Esophagus squamous epithelium (tissue), 4 donors: ENCODE measurements around the gene CLIC4.
"Not testable (repeated sequence)": the region's sequence is repeated elsewhere in the genome, so short reads cannot be mapped to it uniquely, and the experiment has no call there.

Experiments
- POLR2A ChIP-seq, 4 donors: fragments of 450-650 bp; IDR thresholded peaks; one replicate each; pipeline ENCODE4 v1.6.1; 2017; ENCODE audit warnings: antibody characterized with exemption in 4 of 4, mild to moderate bottlenecking in 4 of 4, moderate library complexity in 3 of 4
- TF ChIP-seq, protein P1 (sequence below), 6 experiments: fragments of 450-650 bp in 4 of 6; fragments of 200-600 bp in 2 of 6; sonication (generic) in 2 of 6; IDR thresholded peaks; one replicate each; pipeline ENCODE4 v1.5.1; 2016 to 2019; ENCODE audit warnings: antibody characterized with exemption in 6 of 6, mild to moderate bottlenecking in 4 of 6, moderate library complexity in 4 of 6

DNA sequence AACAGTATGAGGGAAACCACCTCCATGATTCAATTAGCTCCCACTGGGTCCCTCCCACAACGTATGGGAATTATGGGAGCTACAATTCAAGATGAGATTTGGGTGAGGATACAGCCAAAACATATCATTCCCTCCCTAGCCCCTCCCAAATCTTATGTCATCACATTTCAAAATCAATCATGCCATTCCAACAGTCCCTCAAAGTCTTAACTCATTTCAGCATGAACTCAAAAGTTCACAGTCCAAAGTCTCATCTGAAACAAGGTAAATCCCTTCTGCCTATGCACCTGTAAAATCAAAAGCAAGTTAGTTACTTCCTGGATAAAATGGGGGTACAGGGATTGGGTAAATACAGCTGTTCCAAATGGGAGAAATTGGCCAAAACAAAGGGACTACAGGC lies 146.1 kb downstream of the CLIC4 start:
- TF ChIP-seq, protein P1, sequence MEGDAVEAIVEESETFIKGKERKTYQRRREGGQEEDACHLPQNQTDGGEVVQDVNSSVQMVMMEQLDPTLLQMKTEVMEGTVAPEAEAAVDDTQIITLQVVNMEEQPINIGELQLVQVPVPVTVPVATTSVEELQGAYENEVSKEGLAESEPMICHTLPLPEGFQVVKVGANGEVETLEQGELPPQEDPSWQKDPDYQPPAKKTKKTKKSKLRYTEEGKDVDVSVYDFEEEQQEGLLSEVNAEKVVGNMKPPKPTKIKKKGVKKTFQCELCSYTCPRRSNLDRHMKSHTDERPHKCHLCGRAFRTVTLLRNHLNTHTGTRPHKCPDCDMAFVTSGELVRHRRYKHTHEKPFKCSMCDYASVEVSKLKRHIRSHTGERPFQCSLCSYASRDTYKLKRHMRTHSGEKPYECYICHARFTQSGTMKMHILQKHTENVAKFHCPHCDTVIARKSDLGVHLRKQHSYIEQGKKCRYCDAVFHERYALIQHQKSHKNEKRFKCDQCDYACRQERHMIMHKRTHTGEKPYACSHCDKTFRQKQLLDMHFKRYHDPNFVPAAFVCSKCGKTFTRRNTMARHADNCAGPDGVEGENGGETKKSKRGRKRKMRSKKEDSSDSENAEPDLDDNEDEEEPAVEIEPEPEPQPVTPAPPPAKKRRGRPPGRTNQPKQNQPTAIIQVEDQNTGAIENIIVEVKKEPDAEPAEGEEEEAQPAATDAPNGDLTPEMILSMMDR (IDR thresholded peaks at IDR 0.05): not testable (repeated sequence)
- TF ChIP-seq POLR2A (IDR thresholded peaks at IDR 0.05): not testable (repeated sequence)
